Measurements from ENCODE around the gene CYLD.

CYLD gene

DNA sequence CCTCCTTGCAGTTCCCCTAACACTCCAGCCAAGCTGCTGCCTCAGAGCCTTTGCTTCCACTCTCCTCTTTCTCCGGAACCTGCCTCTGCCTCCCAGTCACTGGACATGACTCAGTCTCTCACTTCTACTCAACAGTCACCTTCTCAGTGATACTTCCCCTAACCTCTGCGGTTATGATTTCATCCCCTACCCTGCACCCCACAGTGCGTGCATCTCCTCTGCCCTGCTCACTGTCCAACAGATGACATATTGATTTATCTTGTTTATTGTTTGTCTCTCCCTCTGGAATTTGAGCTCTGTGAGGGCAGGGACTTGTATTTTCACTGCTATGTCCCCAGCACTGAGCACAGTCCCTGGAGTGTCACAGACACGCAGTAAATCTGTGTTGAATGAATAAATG is 100.7 kb downstream of the CYLD start:
- H3K79me2 ChIP-seq (ENCODE audit: insufficient read depth, low read length), result no peaks in the 10 kb centered on the region
- H3K9me3 ChIP-seq (ENCODE audit: insufficient read depth, low read length, severe bottlenecking), result no peaks in the 10 kb centered on the region
- no peaks in the 10 kb centered on the region for H3K36me3 ChIP-seq (ENCODE audit: insufficient read depth, low read length)
- H3K4me1 ChIP-seq (ENCODE audit: insufficient read depth, low read length), result no peaks in the 10 kb centered on the region
- H3K4me3 ChIP-seq (ENCODE audit: low read depth in 1 of 2, low read length in 2 of 2), result no peak overlapping the region
- no peaks in the 10 kb centered on the region for H3K27me3 ChIP-seq (ENCODE audit: insufficient read depth, low read length, poor library complexity)
- H4K20me1 ChIP-seq (ENCODE audit: insufficient read depth, low read length), result no peaks in the 10 kb centered on the region
- no peak for TF ChIP-seq EZH2 (IDR thresholded peaks at IDR 0.05; ENCODE audit: borderline replicate concordance, low read depth, low read length, severe bottlenecking)
- TF ChIP-seq, protein P1, sequence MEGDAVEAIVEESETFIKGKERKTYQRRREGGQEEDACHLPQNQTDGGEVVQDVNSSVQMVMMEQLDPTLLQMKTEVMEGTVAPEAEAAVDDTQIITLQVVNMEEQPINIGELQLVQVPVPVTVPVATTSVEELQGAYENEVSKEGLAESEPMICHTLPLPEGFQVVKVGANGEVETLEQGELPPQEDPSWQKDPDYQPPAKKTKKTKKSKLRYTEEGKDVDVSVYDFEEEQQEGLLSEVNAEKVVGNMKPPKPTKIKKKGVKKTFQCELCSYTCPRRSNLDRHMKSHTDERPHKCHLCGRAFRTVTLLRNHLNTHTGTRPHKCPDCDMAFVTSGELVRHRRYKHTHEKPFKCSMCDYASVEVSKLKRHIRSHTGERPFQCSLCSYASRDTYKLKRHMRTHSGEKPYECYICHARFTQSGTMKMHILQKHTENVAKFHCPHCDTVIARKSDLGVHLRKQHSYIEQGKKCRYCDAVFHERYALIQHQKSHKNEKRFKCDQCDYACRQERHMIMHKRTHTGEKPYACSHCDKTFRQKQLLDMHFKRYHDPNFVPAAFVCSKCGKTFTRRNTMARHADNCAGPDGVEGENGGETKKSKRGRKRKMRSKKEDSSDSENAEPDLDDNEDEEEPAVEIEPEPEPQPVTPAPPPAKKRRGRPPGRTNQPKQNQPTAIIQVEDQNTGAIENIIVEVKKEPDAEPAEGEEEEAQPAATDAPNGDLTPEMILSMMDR (IDR thresholded peaks at IDR 0.05; ENCODE audit: borderline replicate concordance, extremely low read depth, low read length, poor library complexity, severe bottlenecking), result no peak
- ATAC-seq (ENCODE audit: insufficient read depth, low read depth) (no peak), DNase-seq (no peak)
- H3K9ac ChIP-seq (ENCODE audit: low read depth, low read length), result no peak overlapping the region
- no peak overlapping the region for H2AFZ ChIP-seq (ENCODE audit: low read depth, low read length)
- H3K4me2 ChIP-seq (ENCODE audit: insufficient read depth, low read length), result no peak overlapping the region
- no peak overlapping the region for H3K27ac ChIP-seq (ENCODE audit: low read length)

- Histone ChIP-seq H3K27me3 (ENCODE audit: insufficient read depth, low read length, poor library complexity) (no peaks in the 10 kb centered on the region), H2AFZ (ENCODE audit: low read depth, low read length) (no peak overlapping the region), H3K9ac (ENCODE audit: low read depth, low read length) (no peak overlapping the region), H4K20me1 (ENCODE audit: insufficient read depth, low read length) (no peaks in the 10 kb centered on the region), H3K4me1 (ENCODE audit: insufficient read depth, low read length) (no peaks in the 10 kb centered on the region), H3K4me3 (ENCODE audit: low read depth in 1 of 2, low read length in 2 of 2) (no peak overlapping the region), H3K79me2 (ENCODE audit: insufficient read depth, low read length) (no peaks in the 10 kb centered on the region), H3K9me3 (ENCODE audit: insufficient read depth, low read length, severe bottlenecking) (no peaks in the 10 kb centered on the region), H3K4me2 (ENCODE audit: insufficient read depth, low read length) (no peak overlapping the region), H3K36me3 (ENCODE audit: insufficient read depth, low read length) (no peaks in the 10 kb centered on the region), H3K27ac (ENCODE audit: low read length) (no peak overlapping the region)
- ATAC-seq (ENCODE audit: insufficient read depth, low read depth) (no peak), DNase-seq (no peak)
- TF ChIP-seq, protein P1 (IDR thresholded peaks at IDR 0.05; ENCODE audit: borderline replicate concordance, extremely low read depth, low read length, poor library complexity, severe bottlenecking), result no peak
- no peak for TF ChIP-seq EZH2 (IDR thresholded peaks at IDR 0.05; ENCODE audit: borderline replicate concordance, low read depth, low read length, severe bottlenecking)
Measured at GRCh38 chr16:50844840-50845239, 103.0 kb downstream of the CYLD start.

GRCh38 chr16:50845296-50845695 is 103.4 kb downstream of the CYLD start:
- Histone ChIP-seq H2AFZ (ENCODE audit: low read depth, low read length) (no peak overlapping the region), H3K4me3 (ENCODE audit: low read depth in 1 of 2, low read length in 2 of 2) (no peak overlapping the region), H3K9ac (ENCODE audit: low read depth, low read length) (no peak overlapping the region), H3K9me3 (ENCODE audit: insufficient read depth, low read length, severe bottlenecking) (no peaks in the 10 kb centered on the region), H3K4me2 (ENCODE audit: insufficient read depth, low read length) (no peak overlapping the region), H4K20me1 (ENCODE audit: insufficient read depth, low read length) (no peaks in the 10 kb centered on the region), H3K4me1 (ENCODE audit: insufficient read depth, low read length) (no peaks in the 10 kb centered on the region), H3K27me3 (ENCODE audit: insufficient read depth, low read length, poor library complexity) (no peaks in the 10 kb centered on the region), H3K79me2 (ENCODE audit: insufficient read depth, low read length) (no peaks in the 10 kb centered on the region), H3K36me3 (ENCODE audit: insufficient read depth, low read length) (no peaks in the 10 kb centered on the region), H3K27ac (ENCODE audit: low read length) (no peak overlapping the region)
- no peak for TF ChIP-seq EZH2 (IDR thresholded peaks at IDR 0.05; ENCODE audit: borderline replicate concordance, low read depth, low read length, severe bottlenecking)
- TF ChIP-seq, protein P1 (IDR thresholded peaks at IDR 0.05; ENCODE audit: borderline replicate concordance, extremely low read depth, low read length, poor library complexity, severe bottlenecking), result no peak
- ATAC-seq (ENCODE audit: insufficient read depth, low read depth) (no peak), DNase-seq (no peak)

- H3K4me1 ChIP-seq (ENCODE audit: insufficient read depth, low read length), result no peaks in the 10 kb centered on the region
- no peak overlapping the region for H3K27ac ChIP-seq (ENCODE audit: low read length)
- H3K9ac ChIP-seq (ENCODE audit: low read depth, low read length), result no peak overlapping the region
- H4K20me1 ChIP-seq (ENCODE audit: insufficient read depth, low read length), result no peaks in the 10 kb centered on the region
- H2AFZ ChIP-seq (ENCODE audit: low read depth, low read length), result no peak overlapping the region
- H3K27me3 ChIP-seq (ENCODE audit: insufficient read depth, low read length, poor library complexity), result no peaks in the 10 kb centered on the region
- no peak for TF ChIP-seq EZH2 (IDR thresholded peaks at IDR 0.05; ENCODE audit: borderline replicate concordance, low read depth, low read length, severe bottlenecking)
- ATAC-seq (ENCODE audit: insufficient read depth, low read depth) (no peak), DNase-seq (no peak)
- H3K36me3 ChIP-seq (ENCODE audit: insufficient read depth, low read length), result no peaks in the 10 kb centered on the region
- H3K9me3 ChIP-seq (ENCODE audit: insufficient read depth, low read length, severe bottlenecking), result no peaks in the 10 kb centered on the region
- no peak overlapping the region for H3K4me2 ChIP-seq (ENCODE audit: insufficient read depth, low read length)
- H3K79me2 ChIP-seq (ENCODE audit: insufficient read depth, low read length), result no peaks in the 10 kb centered on the region
- no peak overlapping the region for H3K4me3 ChIP-seq (ENCODE audit: low read depth in 1 of 2, low read length in 2 of 2)
Measured at GRCh38 chr16:50846511-50846910, 104.6 kb downstream of the CYLD start.
